Right renal pelvis (tissue), 4 donors: ENCODE results near the gene MAP4K2. TPM values are rescaled to one million over a fixed set of nuclear protein-coding genes. Genes with fewer than 3 reads are reported as not detected.
"Not testable (repeated sequence)": the region's sequence is repeated elsewhere in the genome, so short reads cannot be mapped to it uniquely, and the experiment has no call there.

Experiments used
- DNase-seq, 4 donors: peaks; one replicate each; pipeline ENCODE4 v3.0.0-alpha.2; 2013; ENCODE audit warnings: low read depth in 4 of 4, low spot score in 3 of 4, missing footprints in 1 of 4
- polyA plus RNA-seq, 4 donors: library from polyadenylated mRNA; unstranded; fragments of 120-200 nt; gene quantifications; one replicate each; pipeline ENCODE4 v1.2.1, GENCODE V29; 2013; ENCODE audit not compliant: insufficient read length in 4 of 4

MAP4K2 gene
- polyA plus RNA-seq, 4 donors, result 21.4 to 21.5 (median 21.4) TPM

GRCh38 chr11:64815433-64815832 is 12.4 kb upstream of the MAP4K2 start:
- not testable (repeated sequence) for DNase-seq

DNA sequence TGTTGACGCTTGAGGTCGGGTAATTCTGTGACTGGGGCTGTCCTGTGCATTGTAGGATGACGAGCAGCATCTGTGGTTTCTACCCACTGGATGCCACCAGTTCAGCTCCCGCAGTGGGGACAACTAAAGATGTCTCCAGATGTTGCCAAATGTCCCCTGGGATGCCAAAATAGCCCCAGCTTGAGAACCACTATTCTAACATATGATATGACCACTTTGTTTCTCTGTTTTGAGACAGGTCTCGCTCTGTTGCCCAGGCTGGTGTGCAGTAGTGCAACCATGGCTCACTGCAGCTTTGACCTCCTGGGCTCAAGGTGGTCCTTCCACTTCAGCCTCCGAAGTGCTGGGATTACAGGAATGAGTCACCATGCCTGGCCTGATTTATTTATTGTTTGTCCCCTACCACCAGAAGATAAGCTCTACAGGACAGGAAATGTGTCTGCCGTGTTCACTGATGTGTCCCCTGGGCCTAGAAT is 11.7 kb upstream of the MAP4K2 start:
- no peak for DNase-seq

- no peak for DNase-seq
Measured at GRCh38 chr11:64813826-64814225, 10.8 kb upstream of the MAP4K2 start.

DNA sequence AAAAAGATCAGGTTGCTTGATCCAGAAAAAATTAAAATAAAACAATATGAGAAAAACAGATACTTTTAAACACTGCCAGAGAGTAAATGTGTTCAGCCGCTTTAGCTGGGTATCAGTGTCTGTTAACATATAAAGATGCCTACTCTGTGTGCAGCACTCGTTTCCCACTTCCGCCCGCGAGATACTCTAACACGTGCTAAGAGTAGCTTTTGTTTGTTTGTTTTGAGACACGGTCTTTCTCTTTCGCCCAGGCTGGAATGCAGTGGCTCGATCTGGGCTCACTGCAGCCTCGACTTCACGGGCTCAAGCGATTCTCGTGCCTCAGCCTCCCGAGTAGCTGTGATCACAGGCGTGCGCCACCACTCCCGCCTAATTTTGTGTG is 7.9 kb upstream of the MAP4K2 start:
- no peak for DNase-seq

DNA sequence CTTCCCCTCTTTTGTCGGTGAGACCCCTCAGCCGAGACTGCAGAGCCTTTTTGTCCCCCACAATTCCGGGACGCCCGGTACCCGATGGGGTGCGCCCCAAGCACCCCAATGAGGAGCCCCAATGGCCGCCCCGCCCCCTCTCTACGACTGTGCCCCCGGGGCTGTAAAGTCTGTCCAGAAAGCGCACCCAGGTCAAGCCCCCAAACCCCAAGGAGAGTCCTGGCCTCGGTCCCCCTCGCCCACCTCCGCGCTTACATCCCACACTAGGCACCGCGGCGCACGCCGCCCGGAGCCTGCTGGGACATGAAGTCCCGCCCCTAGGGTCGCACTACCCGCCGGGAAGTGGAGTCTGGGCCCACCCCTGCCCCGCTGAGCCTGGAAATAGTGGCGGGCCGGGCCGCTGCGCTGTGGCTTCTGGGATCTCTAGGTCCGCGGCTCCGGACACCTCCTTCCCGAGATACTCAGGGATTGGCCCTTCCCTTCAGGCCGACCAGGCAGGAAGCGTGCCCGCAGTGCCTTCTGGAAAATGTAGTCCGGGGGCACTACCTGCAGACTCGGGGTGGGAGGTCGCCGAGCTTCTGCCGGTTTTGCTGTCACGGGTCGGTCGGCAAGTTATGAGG is 7.4 kb upstream of the MAP4K2 start, which contains the start of gene MEN1:
TSS of gene MEN1 (minus strand) at position 281 of the 620 bp plus-strand sequence. CDS start 442 bp downstream, outside the sequence.
- peak; percentile 87 to 94 (median 93) for DNase-seq

GRCh38 chr11:64809781-64810241 is 6.8 kb upstream of the MAP4K2 start:
- DNase-seq, result no peak

GRCh38 chr11:64805481-64805880 is 2.5 kb upstream of the MAP4K2 start:
- no peak for DNase-seq

GRCh38 chr11:64804346-64805210 is 1.6 kb upstream of the MAP4K2 start:
- no peak for DNase-seq

GRCh38 chr11:64803846-64804345 is 882 bp upstream of the MAP4K2 start:
- no peak for DNase-seq

- DNase-seq, result no peak
Measured at GRCh38 chr11:64802370-64803157, 450 bp downstream of the MAP4K2 start.

GRCh38 chr11:64801561-64802369 is 1.2 kb downstream of the MAP4K2 start:
- DNase-seq, result no peak

DNA sequence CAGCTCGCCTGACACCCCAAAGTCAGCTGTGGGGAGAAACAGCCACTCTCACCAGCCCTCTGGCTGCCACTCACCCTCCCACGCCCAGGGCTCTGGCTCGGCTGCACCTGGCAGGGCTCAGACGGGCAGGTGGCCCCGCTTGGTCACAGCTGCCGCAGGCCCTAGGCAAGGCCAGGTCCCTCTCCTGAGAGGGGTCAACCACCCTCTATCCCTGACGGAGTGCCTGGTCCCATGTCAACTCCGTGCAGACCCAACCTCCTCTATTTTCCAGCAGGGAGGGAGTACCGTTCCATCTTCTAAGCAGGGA is 1.9 kb downstream of the MAP4K2 start:
- no peak for DNase-seq

DNA sequence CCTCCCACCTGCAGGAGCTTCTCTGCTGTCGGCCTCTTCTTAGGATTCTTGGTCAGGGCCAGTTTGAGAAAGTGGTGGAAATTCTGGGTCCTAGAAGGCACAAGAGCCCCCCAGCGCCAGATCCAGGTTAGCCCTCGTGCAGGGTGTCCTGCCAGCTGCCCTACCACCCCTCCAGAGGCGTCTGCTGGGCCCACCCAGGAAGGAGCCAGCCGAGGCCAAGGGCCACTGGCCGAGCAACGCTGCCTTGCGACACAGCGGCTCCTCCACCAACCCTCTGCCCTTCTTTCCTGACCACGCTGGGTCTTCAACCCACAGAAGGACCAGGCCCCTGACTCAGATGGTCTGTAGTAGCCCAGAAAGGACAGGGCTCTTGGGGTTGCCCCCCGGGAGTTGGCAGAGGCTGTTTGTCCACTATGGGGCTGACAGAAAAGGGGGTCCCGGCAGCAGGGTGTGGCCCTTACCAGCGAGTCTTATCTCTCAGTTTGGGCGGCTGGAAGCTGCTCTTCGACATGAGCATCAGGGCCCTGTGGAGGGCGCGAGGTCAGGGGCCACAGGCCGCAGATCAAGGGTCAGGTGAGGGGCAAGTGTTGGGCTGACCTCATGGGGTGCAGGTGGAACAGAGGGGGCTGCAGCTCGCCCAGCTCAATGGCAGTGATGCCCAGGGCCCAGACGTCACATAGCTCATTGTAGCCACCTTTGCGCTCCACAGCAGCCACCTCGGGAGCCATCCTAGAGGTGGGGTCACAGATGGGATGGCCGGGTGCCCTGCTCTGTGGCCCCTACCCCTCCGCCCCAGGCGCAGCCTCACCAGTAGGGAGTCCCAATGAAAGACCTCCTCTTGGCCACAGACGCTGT is 2.5 kb downstream of the MAP4K2 start:
- no peak for DNase-seq

GRCh38 chr11:64799623-64800302 is 3.3 kb downstream of the MAP4K2 start:
- no peak for DNase-seq

DNA sequence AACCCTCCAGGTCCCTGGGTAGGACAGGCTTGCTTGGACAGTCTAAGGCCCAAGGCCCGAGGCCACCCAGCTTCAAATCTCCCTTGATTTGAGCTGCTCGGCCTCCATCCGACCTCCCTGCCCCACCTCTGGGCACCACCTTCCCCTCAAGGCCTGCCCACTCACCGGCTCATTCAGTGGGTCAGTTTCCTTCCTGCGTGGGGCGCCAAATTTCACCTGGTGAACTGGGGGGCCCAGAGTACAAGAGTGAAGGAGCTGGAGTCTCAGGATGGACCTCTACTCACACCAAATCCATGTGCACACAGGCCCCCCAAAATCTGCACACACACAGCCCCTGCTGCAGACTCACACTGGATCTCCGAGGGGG is 3.8 kb downstream of the MAP4K2 start:
- DNase-seq, result no peak

DNA sequence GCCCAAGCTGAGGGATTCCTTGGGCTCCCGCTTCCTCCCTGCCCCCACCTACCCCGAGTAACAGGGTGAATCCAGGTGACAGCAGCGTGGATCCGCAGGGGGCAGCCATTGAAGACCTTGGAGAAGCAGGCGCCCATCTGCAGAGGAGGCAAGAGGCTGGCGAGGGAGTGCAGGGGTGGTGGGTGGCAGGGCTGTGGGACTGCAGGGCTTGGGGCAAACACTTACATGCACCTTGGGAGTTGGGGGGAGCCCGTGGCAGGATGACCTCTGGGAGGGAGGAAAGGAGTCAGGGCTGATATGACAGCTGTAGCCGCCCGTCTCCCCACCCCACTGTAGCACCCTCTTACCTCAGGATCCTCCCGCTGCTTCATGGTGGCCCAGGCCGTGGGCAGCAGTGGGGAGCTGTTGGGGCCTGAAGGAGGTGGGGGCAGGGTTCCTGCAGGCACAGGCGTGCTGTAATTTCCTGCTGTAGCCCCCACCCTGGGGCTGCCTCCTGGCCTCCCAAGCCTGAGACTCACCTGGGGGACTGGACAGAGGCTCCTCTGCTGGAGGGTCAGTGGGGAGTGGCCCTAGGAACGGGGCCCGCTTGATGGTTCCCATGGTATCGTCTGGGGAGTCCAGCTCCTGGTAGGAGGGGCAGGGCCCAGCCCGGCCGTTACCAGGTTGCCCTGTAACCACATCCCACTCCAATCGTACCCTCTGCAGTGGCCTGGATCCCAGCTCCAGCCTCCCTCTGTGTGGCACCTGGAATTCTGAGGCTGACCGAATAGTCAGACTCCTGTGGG is 6.1 kb downstream of the MAP4K2 start:
- DNase-seq, result no peak

DNA sequence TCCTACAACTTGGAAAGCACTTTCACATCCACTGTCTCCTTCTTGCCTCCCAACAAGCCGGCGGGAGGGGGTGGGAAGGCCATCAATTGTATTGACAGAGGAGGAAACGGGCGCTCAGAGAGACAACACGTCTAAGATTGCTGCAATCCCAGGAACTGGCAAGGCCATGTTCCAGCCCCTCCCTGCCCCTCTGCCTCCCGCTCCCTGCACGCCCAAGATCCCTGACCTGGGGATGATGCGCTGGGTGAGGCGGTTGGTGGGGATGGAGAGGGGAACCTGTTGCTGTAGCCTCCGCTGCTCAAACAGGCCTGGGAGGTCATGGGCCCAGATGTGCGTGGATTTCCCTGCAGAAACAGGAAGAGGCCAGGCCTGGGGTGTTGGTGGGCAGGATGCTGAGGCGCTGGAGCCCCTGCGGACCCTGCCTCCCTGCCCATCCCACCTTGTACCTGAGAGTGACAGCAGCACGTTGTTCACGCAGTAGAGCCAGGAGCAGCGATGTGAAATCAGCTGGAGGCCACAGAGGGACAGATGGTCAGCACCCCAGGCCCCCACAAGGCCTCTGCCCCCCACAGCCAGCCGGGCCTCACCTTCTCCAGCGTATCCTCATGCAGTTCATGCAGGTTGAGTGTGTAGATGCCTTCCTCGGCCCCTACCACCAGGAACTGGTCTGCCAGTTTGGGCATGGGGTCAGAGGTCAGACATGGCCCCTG is 6.8 kb downstream of the MAP4K2 start:
- DNase-seq, result no peak
